ENCODE results near the gene ATP13A4. TPM values are rescaled to one million over a fixed set of nuclear protein-coding genes. Genes with fewer than 3 reads are reported as not detected.

ATP13A4 gene
- total RNA-seq, 6 experiments from 2014 or later: 0.06 to 1.3 (median 0.61) TPM

DNA sequence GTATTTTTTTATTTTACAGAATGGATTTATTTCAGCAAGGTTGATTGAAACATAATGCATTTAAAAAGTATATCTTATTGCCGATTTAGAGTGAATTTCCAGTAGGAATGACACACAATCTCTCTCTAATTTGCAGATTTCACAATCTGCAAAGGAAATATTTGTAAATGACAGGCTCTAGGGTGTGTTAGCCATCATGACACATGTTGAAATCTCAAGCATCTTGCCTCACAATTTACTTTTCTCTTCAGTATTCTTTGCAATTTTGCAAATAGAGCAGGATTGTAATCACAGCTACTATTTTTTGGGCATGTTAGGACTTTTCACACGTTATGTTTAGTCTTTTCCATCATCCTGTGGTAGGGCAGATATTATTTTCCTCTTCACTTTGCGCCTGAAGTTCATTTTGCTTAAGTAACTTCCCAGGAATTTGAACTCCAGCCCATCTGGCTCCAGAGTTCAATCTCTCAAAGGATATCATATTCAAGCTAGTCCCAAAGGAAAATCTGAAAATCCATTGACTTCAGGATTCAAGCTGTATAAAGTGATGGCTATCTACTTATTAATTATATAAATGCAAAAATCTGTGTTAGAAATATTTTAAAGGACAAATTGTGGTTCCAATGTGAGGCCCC, 55.4 kb downstream of the ATP13A4 start:
- Histone ChIP-seq H3K9me3 (no peaks in the 10 kb centered on the region), H3K4me3 (no peak overlapping the region), H3K27ac (no peak overlapping the region), H3K4me1 (peaks cover 0 to 7% (median 3%) of the 10 kb centered on the region in 4 donors), H3K27me3 (no peaks in the 10 kb centered on the region), H3K36me3 (no peaks in the 10 kb centered on the region)
- WGBS (ENCODE audit: insufficient coverage, low coverage, low lambda C conversion rate, missing lambda C conversion rate): 39% methylated on average over 3 of the region's 3 CpGs
- DNase-seq: no peak
- peak; percentile 21 to 71 (median 44) for ATAC-seq
- intact Hi-C loops (cut with DNase I): no loop called here
- TF ChIP-seq, protein P1, sequence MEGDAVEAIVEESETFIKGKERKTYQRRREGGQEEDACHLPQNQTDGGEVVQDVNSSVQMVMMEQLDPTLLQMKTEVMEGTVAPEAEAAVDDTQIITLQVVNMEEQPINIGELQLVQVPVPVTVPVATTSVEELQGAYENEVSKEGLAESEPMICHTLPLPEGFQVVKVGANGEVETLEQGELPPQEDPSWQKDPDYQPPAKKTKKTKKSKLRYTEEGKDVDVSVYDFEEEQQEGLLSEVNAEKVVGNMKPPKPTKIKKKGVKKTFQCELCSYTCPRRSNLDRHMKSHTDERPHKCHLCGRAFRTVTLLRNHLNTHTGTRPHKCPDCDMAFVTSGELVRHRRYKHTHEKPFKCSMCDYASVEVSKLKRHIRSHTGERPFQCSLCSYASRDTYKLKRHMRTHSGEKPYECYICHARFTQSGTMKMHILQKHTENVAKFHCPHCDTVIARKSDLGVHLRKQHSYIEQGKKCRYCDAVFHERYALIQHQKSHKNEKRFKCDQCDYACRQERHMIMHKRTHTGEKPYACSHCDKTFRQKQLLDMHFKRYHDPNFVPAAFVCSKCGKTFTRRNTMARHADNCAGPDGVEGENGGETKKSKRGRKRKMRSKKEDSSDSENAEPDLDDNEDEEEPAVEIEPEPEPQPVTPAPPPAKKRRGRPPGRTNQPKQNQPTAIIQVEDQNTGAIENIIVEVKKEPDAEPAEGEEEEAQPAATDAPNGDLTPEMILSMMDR (IDR thresholded peaks at IDR 0.05): no peak
- TF ChIP-seq POLR2A (IDR thresholded peaks at IDR 0.05): no peak

DNA sequence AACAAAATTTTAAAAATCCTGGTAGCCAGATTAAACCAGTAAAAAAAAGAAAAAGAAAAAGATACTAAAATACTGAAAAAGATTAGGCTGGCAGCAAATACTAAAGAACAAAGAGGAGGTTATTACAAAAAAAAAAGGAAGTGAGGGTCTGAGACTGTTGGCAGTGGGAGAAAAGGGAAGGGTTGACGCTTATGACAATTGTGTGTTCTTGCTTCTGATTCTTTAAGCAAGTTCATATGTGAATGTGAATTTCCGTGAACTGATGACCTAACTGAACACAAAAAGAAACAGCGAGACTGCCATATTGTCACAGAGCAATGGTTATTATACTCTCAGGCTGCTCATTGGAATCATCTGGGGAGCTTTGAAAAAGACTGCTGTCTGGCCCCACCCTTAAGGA, 56.5 kb downstream of the ATP13A4 start:
- 66% methylated on average over 3 of the region's 3 CpGs for WGBS (ENCODE audit: insufficient coverage, low coverage, low lambda C conversion rate, missing lambda C conversion rate)
- intact Hi-C loops (cut with DNase I): no loop called here
- Histone ChIP-seq H3K27ac (no peak overlapping the region), H3K9me3 (no peaks in the 10 kb centered on the region), H3K4me1 (peaks cover 0 to 7% (median 3%) of the 10 kb centered on the region in 4 donors), H3K4me3 (no peak overlapping the region), H3K36me3 (no peaks in the 10 kb centered on the region), H3K27me3 (no peaks in the 10 kb centered on the region)
- TF ChIP-seq, protein P1 (IDR thresholded peaks at IDR 0.05): no peak
- TF ChIP-seq POLR2A (IDR thresholded peaks at IDR 0.05): no peak
- ATAC-seq (no peak), DNase-seq (no peak)

DNA sequence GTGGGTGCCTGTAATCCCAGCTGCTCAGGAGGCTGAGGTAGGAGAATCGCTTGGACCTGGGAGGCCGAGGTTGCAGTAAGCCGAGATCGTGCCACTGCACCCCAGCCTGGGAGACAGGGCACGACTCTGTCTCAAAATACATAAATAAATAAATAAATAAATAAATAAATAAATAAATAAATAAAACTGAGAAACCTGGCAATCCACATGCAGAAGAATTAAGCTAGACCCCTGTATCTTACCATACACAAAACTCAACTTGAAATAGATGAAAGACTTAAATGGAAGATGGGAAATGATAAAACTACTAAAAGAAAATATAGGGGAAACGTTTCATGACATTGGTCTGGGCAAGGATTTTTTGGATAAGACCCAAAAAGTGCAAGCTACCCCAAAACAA, 58.0 kb downstream of the ATP13A4 start:
- Histone ChIP-seq H3K4me1 (peaks cover 0 to 7% (median 3%) of the 10 kb centered on the region in 4 donors), H3K27ac (no peak overlapping the region), H3K4me3 (no peak overlapping the region), H3K36me3 (no peaks in the 10 kb centered on the region), H3K9me3 (no peaks in the 10 kb centered on the region), H3K27me3 (no peaks in the 10 kb centered on the region)
- no peak for TF ChIP-seq POLR2A (IDR thresholded peaks at IDR 0.05)
- TF ChIP-seq, protein P1 (IDR thresholded peaks at IDR 0.05): no peak
- 70% methylated on average over 5 of the region's 6 CpGs for WGBS (ENCODE audit: insufficient coverage, low coverage, low lambda C conversion rate, missing lambda C conversion rate)
- intact Hi-C loops (cut with DNase I): no loop called here
- DNase-seq (no peak), ATAC-seq (no peak)

DNA sequence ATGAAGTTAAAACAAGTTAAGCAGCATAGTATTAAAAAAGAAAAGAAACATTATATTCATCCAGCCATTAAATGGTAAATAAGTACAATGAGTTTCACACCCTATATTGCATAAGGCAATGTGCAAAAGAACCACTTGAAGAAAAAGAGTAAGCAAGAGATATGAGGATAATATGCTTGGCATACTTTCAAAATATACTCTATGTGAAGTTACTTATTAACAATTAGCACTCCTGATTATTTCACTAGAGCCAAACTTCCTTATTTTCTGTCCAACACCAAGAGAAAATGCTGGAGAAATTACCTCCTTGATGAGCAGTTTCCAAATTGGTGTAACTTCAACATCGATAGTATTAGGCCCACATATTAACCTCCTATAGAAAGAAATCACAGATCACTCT, 63.7 kb downstream of the ATP13A4 start:
- H3K9me3 ChIP-seq: no peaks in the 10 kb centered on the region
- no peaks in the 10 kb centered on the region for H3K4me1 ChIP-seq
- ATAC-seq (no peak), DNase-seq (no peak)
- no peak overlapping the region for H3K27ac ChIP-seq
- H3K4me3 ChIP-seq: no peak overlapping the region
- intact Hi-C loops (cut with DNase I): no loop called here
- 60% methylated on average over 1 of the region's 1 CpG for WGBS (ENCODE audit: insufficient coverage, low coverage, low lambda C conversion rate, missing lambda C conversion rate)
- no peaks in the 10 kb centered on the region for H3K36me3 ChIP-seq
- no peaks in the 10 kb centered on the region for H3K27me3 ChIP-seq
- TF ChIP-seq, protein P1 (IDR thresholded peaks at IDR 0.05): no peak
- no peak for TF ChIP-seq POLR2A (IDR thresholded peaks at IDR 0.05)

Data from right lobe of liver (tissue), 6 donors.